Neutrophil (primary cell): ENCODE data around the gene LEMD1.

Experiments used
- H3K27ac ChIP-seq: fragments of 200-600 bp; sonication (generic); 2 replicates; pipeline ENCODE4 v1.5.1; 2016; ENCODE audit warnings: mild to moderate bottlenecking, moderate library complexity
- H3K27me3 ChIP-seq: fragments of 200-600 bp; sonication (generic); 2 replicates; pipeline ENCODE4 v1.6.0; 2016; ENCODE audit warnings: mild to moderate bottlenecking
- H3K36me3 ChIP-seq: fragments of 200-600 bp; sonication (generic); 2 replicates; pipeline ENCODE4 v1.5.1; 2017
- H3K4me1 ChIP-seq, 2 experiments: fragments of 200-600 bp in 1 of 2; sonication (generic) in 1 of 2; 1 replicate in 1 of 2; 2 replicates in 1 of 2; pipeline versions ENCODE4 v1.5.1 to v1.6.1; 2013 to 2016; ENCODE audit warnings: low read depth in 1 of 2, low read length in 1 of 2, mild to moderate bottlenecking in 1 of 2, moderate library complexity in 1 of 2; ENCODE audit not compliant: control insufficient read depth in 1 of 2, insufficient read depth in 1 of 2
- H3K4me3 ChIP-seq, 2 experiments: fragments of 200-600 bp in 1 of 2; sonication (generic) in 1 of 2; 1 replicate in 1 of 2; 2 replicates in 1 of 2; pipeline ENCODE4 v1.5.1; 2013 to 2016; ENCODE audit warnings: low read depth in 1 of 2, low read length in 1 of 2, mild to moderate bottlenecking in 1 of 2, moderate library complexity in 1 of 2
- H3K9me3 ChIP-seq: fragments of 200-600 bp; sonication (generic); 2 replicates; pipeline ENCODE4 v1.5.1; 2016
- TF ChIP-seq, protein P1 (sequence below): fragments of 200-600 bp; sonication (generic); IDR thresholded peaks from 2 replicates; pipeline ENCODE4 v1.5.1; 2016; ENCODE audit warnings: antibody characterized with exemption

LEMD1 gene

DNA sequence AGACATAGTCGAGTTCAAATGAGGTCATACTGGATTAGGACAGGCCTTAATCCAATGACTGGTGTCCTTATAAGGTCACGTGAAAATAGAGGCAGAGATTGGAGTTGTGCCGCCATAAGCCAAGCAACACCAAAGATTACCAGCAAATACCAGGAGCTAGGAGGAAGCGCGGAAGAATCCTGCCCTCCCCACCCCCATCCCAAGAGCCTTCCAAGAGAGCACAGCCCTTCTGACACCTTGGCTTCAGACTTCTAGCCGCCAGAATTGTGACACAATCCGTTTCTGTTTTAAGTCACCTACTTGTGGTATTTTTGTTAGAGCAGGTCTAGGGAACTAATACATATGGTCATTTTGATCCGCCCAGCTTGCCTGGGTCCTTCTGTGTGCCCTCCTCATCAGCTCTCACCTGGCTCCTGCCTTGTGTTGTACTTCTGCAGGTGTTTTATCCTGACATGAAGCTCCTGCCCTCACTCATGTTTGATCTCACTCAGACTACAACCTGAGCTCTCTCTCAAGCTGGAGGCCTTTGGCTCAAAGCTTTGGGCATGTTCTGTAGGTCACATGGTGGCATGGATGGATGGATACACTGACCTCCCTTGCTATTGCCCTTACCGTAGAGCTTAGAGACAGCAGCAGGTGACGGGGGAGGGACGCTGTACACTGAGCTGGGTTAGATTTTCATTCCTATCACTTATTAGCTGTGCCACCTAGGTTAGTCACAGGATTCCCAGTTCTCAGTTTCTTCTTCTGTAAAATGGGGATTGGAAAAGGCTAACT, 89.7 kb downstream of the LEMD1 start:
- no peak overlapping the region for H3K4me3 ChIP-seq
- no peak overlapping the region for H3K27ac ChIP-seq
- no peaks in the 10 kb centered on the region for H3K4me1 ChIP-seq
- TF ChIP-seq, protein P1, sequence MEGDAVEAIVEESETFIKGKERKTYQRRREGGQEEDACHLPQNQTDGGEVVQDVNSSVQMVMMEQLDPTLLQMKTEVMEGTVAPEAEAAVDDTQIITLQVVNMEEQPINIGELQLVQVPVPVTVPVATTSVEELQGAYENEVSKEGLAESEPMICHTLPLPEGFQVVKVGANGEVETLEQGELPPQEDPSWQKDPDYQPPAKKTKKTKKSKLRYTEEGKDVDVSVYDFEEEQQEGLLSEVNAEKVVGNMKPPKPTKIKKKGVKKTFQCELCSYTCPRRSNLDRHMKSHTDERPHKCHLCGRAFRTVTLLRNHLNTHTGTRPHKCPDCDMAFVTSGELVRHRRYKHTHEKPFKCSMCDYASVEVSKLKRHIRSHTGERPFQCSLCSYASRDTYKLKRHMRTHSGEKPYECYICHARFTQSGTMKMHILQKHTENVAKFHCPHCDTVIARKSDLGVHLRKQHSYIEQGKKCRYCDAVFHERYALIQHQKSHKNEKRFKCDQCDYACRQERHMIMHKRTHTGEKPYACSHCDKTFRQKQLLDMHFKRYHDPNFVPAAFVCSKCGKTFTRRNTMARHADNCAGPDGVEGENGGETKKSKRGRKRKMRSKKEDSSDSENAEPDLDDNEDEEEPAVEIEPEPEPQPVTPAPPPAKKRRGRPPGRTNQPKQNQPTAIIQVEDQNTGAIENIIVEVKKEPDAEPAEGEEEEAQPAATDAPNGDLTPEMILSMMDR: no peak
- H3K9me3 ChIP-seq: no peaks in the 10 kb centered on the region
- H3K27me3 ChIP-seq: peaks cover 40% of the 10 kb centered on the region
- H3K36me3 ChIP-seq: no peaks in the 10 kb centered on the region
